Epithelial cell of proximal tubule (primary cell): Measurements from ENCODE around the gene SCAP. TPM values are rescaled to one million over a fixed set of nuclear protein-coding genes. Genes with fewer than 3 reads are reported as not detected.

Experiments
- DNase-seq: peaks from one replicate; pipeline ENCODE4 v3.0.0-alpha.2; 2011; ENCODE audit warnings: low read depth
- H3K4me3 ChIP-seq: 2 replicates; pipeline ENCODE4 v1.5.1; 2011; ENCODE audit warnings: low read depth, mild to moderate bottlenecking, low read length
- total RNA-seq: library from RNA; depleted of rRNA; stranded (reverse); fragments of >200 nt; gene quantifications from 2 replicates; pipeline ENCODE4 v1.2.3, GENCODE V29; 2015
- TF ChIP-seq, protein P1 (sequence below): conservative IDR thresholded peaks from 2 replicates; pipeline ENCODE4 v1.5.1; 2012; ENCODE audit warnings: low read depth, mild to moderate bottlenecking, low read length

SCAP gene
- total RNA-seq, 1 donor from 2014 or later, result 52.8 TPM

DNA sequence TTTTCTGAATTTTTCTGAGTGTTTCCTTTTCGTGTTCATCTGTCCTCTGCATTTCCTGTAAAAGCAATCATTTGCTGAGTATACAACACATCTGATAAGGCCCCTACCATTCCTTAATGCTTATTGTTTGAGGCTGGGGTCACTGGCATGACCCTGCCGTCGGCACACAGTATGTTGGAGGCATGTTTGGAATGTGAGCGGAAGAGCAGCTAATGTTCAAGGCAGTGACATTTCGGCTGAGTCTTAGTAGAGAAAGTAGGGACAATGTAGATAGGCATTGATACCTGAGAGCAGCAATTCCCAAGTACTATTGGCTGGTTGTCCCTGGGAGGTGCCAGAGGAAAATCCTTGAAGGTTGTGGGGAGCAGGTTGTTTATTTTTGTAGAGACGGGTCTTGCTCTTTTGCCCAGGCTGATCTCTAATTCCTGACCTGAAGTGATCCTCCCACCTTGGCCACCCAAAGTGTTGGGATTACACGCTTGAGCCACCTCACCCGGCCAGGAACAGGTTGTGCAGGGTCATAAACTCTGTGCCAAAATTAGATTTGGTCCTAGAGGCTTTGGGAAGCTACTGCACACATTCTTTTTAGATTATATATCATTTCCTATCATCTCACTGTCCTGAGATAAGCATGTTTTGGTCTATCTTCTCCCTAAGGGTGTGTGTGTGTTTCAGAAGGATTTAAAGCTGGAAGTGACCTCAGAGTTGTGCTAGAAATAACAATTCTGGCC lies 81.4 kb downstream of the SCAP start:
- TF ChIP-seq, protein P1, sequence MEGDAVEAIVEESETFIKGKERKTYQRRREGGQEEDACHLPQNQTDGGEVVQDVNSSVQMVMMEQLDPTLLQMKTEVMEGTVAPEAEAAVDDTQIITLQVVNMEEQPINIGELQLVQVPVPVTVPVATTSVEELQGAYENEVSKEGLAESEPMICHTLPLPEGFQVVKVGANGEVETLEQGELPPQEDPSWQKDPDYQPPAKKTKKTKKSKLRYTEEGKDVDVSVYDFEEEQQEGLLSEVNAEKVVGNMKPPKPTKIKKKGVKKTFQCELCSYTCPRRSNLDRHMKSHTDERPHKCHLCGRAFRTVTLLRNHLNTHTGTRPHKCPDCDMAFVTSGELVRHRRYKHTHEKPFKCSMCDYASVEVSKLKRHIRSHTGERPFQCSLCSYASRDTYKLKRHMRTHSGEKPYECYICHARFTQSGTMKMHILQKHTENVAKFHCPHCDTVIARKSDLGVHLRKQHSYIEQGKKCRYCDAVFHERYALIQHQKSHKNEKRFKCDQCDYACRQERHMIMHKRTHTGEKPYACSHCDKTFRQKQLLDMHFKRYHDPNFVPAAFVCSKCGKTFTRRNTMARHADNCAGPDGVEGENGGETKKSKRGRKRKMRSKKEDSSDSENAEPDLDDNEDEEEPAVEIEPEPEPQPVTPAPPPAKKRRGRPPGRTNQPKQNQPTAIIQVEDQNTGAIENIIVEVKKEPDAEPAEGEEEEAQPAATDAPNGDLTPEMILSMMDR, result no peak
- DNase-seq, result no peak
- H3K4me3 ChIP-seq, result no peak overlapping the region

DNA sequence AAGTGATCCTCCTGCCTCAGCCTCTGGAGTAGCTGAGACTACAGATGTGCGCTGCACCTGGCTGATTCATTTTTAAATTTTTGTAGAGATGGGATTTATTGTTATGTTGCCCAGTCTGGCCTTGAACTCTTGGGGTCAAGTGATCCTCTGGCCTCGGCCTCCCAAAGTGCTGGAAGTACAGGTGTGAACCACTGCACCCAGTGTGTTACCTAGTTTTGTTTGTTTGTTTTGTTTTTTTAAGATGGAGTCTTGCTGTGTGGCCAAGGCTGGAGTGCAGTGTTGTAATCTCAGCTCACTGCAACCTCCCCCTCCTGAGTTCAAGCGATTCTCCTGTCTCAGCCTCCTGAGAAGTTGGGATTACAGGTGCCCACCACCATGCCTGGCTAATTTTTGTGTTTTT lies 82.8 kb downstream of the SCAP start:
- no peak overlapping the region for H3K4me3 ChIP-seq
- TF ChIP-seq, protein P1, result no peak

GRCh38 chr3:47385796-47386195 lies 89.9 kb downstream of the SCAP start:
- no peak overlapping the region for H3K4me3 ChIP-seq
- TF ChIP-seq, protein P1, result no peak
- DNase-seq, result no peak

More for the DNA sequence above, 82.8 kb downstream of the SCAP start:
- no peak for DNase-seq

DNA sequence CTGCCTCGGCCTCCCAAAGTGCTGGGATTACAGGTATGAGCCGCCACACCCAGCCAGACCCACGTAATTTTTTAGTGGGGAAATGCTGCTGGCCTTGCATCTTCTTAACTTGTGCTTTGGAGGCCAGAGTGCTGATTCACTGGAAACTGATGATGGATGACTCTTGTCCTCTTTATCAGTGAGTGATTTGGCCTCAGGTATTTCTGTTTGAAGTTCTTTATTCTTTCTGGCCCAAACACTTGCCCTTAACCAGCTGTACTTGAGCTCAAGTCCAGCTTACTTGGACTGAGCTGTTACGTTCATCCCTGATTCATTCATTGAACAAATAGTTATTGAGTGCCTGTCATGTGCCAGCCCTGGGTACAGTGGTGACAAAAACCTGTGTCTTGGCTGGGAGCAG lies 90.7 kb downstream of the SCAP start:
- no peak for DNase-seq

GRCh38 chr3:47384425-47384824 lies 91.3 kb downstream of the SCAP start:
- TF ChIP-seq, protein P1, result no peak
- H3K4me3 ChIP-seq, result no peak overlapping the region
- no peak for DNase-seq

More for the DNA sequence above, 90.7 kb downstream of the SCAP start:
- no peak overlapping the region for H3K4me3 ChIP-seq
- TF ChIP-seq, protein P1, result no peak

- TF ChIP-seq, protein P1, result no peak
- H3K4me3 ChIP-seq, result peak overlapping the region; percentile 99
- DNase-seq, result no peak
These were observed 94.2 kb downstream of the SCAP start for GRCh38 chr3:47381317-47382157.
